ENCODE results near the gene OXCT2. TPM values are rescaled to one million over a fixed set of nuclear protein-coding genes. Genes with fewer than 3 reads are reported as not detected.
A peak's percentile ranks its signal among the peaks of the same experiment; 100 is the strongest.

Gene OXCT2
- total RNA-seq, 1 experiment from 2014 or later, result 1.3 TPM

GRCh38 chr1:39795651-39796050, 24.5 kb upstream of the OXCT2 start:
- intact Hi-C loops (cut with micrococcal nuclease; ENCODE audit: unreplicated experiment), result no loop called here
- no peak overlapping the region for H3K4me3 Mint-ChIP-seq (ENCODE audit: low read depth, unreplicated experiment)
- CTCF ChIA-PET, result no interaction called here
- H3K27me3 Mint-ChIP-seq (ENCODE audit: unreplicated experiment), result no peaks in the 10 kb centered on the region
- no peaks in the 10 kb centered on the region for H3K4me1 Mint-ChIP-seq (ENCODE audit: low read depth, unreplicated experiment)
- no peak for DNase-seq
- TF ChIP-seq CTCF (IDR thresholded peaks at IDR 0.05; ENCODE audit: unreplicated experiment), result no peak
- H3K27ac Mint-ChIP-seq (ENCODE audit: unreplicated experiment), result no peak overlapping the region
- no peaks in the 10 kb centered on the region for H3K36me3 Mint-ChIP-seq (ENCODE audit: insufficient read depth, unreplicated experiment)
- H3K9me3 Mint-ChIP-seq (ENCODE audit: low read depth, unreplicated experiment), result no peaks in the 10 kb centered on the region
- BruUV-seq (replicated peaks), result no TSS peak

GRCh38 chr1:39791838-39792237, 20.7 kb upstream of the OXCT2 start:
- peaks cover 17% of the 10 kb centered on the region for H3K36me3 Mint-ChIP-seq (ENCODE audit: insufficient read depth, unreplicated experiment)
- H3K27me3 Mint-ChIP-seq (ENCODE audit: unreplicated experiment), result no peaks in the 10 kb centered on the region
- no peak for DNase-seq
- no peaks in the 10 kb centered on the region for H3K9me3 Mint-ChIP-seq (ENCODE audit: low read depth, unreplicated experiment)
- CTCF ChIA-PET, result no interaction called here
- no peaks in the 10 kb centered on the region for H3K4me1 Mint-ChIP-seq (ENCODE audit: low read depth, unreplicated experiment)
- no TSS peak for BruUV-seq (replicated peaks)
- TF ChIP-seq CTCF (IDR thresholded peaks at IDR 0.05; ENCODE audit: unreplicated experiment), result no peak
- no peak overlapping the region for H3K4me3 Mint-ChIP-seq (ENCODE audit: low read depth, unreplicated experiment)
- intact Hi-C loops (cut with micrococcal nuclease; ENCODE audit: unreplicated experiment), result no loop called here
- H3K27ac Mint-ChIP-seq (ENCODE audit: unreplicated experiment), result no peak overlapping the region

- no peaks in the 10 kb centered on the region for H3K4me1 Mint-ChIP-seq (ENCODE audit: low read depth, unreplicated experiment)
- peak overlapping the region; percentile 42 for H3K27ac Mint-ChIP-seq (ENCODE audit: unreplicated experiment)
- H3K27me3 Mint-ChIP-seq (ENCODE audit: unreplicated experiment), result no peaks in the 10 kb centered on the region
- peaks cover 17% of the 10 kb centered on the region for H3K36me3 Mint-ChIP-seq (ENCODE audit: insufficient read depth, unreplicated experiment)
- no peak for TF ChIP-seq CTCF (IDR thresholded peaks at IDR 0.05; ENCODE audit: unreplicated experiment)
- CTCF ChIA-PET, result no interaction called here
- no peaks in the 10 kb centered on the region for H3K9me3 Mint-ChIP-seq (ENCODE audit: low read depth, unreplicated experiment)
- intact Hi-C loops (cut with micrococcal nuclease; ENCODE audit: unreplicated experiment), result no loop called here
- no peak for DNase-seq
- H3K4me3 Mint-ChIP-seq (ENCODE audit: low read depth, unreplicated experiment), result peak overlapping the region; percentile 74
- BruUV-seq (replicated peaks), result no TSS peak
These were observed 18.5 kb upstream of the OXCT2 start for GRCh38 chr1:39789571-39790110.

GRCh38 chr1:39788758-39789570, 17.8 kb upstream of the OXCT2 start, which contains the start of gene BMP8B:
Gene BMP8B (minus strand): TSS chr1:39788865. CDS start chr1:39788485, 380 bp downstream.
- H3K4me3 Mint-ChIP-seq (ENCODE audit: low read depth, unreplicated experiment), result peak within 1 kb of the TSS; percentile 74
- CTCF ChIA-PET, result interaction anchor here (0.6 to 1.0 kb wide), 2 partner anchors 130 to 361 kb away, joined by 3 to 4 read pairs; no protein-coding TSS in a partner anchor
- no peaks in the 10 kb centered on the region for H3K9me3 Mint-ChIP-seq (ENCODE audit: low read depth, unreplicated experiment)
- H3K4me1 Mint-ChIP-seq (ENCODE audit: low read depth, unreplicated experiment), result no peaks in the 10 kb centered on the region
- intact Hi-C loops (cut with micrococcal nuclease; ENCODE audit: unreplicated experiment), result no loop called here
- TF ChIP-seq CTCF (IDR thresholded peaks at IDR 0.05; ENCODE audit: unreplicated experiment), result no peak
- peak; percentile 78 for DNase-seq
- no peaks in the 10 kb centered on the region for H3K27me3 Mint-ChIP-seq (ENCODE audit: unreplicated experiment)
- H3K27ac Mint-ChIP-seq (ENCODE audit: unreplicated experiment), result peak within 1 kb of the TSS; percentile 42
- no TSS peak for BruUV-seq (replicated peaks)
- peaks cover 17% of the 10 kb centered on the region for H3K36me3 Mint-ChIP-seq (ENCODE audit: insufficient read depth, unreplicated experiment)

Measured in Calu3 (cell line).